Cerebellar nuclear complex (tissue), 1 donor: Measurements from ENCODE around the gene MS4A3.
"Not testable (repeated sequence)": the region's sequence is repeated elsewhere in the genome, so short reads cannot be mapped to it uniquely, and the experiment has no call there.

Source experiments
- DNase-seq, 2 experiments: peaks; one replicate each; lab custom pipeline; 2025; lab: John Stamatoyannopoulos, UW

Gene MS4A3

DNA sequence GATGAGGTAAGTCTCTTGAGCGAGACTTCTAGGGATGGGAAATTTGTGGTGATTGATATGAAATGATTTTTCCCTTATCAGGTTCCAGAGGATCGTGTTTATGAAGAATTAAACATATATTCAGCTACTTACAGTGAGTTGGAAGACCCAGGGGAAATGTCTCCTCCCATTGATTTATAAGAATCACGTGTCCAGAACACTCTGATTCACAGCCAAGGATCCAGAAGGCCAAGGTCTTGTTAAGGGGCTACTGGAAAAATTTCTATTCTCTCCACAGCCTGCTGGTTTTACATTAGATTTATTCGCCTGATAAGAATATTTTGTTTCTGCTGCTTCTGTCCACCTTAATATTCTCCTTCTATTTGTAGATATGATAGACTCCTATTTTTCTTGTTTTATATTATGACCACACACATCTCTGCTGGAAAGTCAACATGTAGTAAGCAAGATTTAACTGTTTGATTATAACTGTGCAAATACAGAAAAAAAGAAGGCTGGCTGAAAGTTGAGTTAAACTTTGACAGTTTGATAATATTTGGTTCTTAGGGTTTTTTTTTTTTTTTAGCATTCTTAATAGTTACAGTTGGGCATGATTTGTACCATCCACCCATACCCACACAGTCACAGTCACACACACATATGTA is 39.1 kb downstream of the MS4A3 start:
- no peak for DNase-seq

DNA sequence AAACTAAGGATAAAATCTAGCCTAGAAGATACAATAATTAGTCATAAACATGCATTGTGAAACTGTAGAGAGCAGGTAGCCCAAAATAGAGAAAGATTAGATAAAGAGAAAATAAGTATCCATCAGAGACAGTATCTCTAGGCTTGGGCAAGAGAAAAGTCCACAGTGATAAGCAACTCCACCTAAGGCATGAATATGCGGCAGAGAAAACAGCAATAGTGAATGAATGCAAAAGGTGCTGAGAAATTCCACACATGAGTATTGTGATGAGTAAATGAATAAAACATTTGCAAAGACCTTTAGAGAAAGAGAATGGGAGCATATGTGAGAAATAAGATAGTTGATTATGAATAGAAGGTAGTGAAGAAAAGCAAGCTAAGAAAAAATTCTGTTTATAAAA is 40.7 kb downstream of the MS4A3 start:
- DNase-seq, result no peak

- no peak for DNase-seq
Observed at GRCh38 chr11:60098508-60098907, 42.0 kb downstream of the MS4A3 start.

GRCh38 chr11:60100516-60100915 is 44.1 kb downstream of the MS4A3 start:
- DNase-seq, result no peak

GRCh38 chr11:60101368-60101767 is 44.9 kb downstream of the MS4A3 start:
- not testable (repeated sequence) for DNase-seq

DNA sequence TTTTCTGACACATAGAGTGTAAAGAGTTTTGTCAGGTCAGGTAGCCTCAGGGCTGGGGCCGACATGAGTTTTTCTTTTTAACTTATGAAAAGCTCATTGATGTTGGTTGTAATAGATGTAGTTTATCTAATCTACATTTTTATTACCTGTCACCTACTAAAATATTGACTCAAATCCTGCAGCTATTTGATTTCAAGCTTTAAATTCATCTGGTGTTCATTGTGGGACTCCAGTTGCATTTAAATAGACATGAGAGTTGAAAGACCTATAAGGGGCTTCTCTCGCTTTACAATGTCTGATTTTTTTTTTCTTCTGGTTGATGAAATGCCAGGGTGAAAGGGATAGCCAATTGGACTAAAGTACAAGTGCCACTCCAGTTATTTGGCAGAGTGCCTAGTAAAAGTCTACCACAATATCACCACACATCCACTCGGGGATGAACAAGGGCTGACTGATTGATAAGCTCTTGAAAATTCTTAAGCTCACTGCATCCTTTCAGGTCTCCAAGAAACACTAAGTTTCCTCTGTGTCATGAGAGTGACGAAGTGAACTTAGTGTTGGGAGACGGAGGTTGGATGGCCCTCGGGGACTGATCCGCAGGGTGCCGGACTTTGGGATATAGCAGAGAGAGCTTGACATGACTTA is 48.1 kb downstream of the MS4A3 start:
- DNase-seq, result not testable (repeated sequence)

DNA sequence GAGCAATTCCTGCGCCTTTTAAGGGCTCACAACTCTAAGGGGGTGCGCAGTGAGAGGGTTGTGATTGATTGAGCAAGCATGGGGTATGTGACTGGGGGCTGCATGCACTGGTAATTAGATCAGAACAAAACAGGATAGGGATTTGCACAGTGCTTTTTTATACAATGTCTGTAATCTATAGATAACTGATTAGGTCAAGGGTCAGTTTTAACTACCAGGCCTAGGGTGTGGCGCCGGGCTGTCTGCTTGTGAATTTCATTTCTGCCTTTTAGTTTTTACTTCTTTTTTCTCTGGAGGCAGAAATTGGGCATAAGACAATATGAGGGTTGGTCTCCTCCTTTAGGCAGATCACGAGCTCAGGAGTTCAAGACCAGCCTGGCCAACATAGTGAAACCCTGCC is 52.2 kb downstream of the MS4A3 start:
- not testable (repeated sequence) for DNase-seq

DNA sequence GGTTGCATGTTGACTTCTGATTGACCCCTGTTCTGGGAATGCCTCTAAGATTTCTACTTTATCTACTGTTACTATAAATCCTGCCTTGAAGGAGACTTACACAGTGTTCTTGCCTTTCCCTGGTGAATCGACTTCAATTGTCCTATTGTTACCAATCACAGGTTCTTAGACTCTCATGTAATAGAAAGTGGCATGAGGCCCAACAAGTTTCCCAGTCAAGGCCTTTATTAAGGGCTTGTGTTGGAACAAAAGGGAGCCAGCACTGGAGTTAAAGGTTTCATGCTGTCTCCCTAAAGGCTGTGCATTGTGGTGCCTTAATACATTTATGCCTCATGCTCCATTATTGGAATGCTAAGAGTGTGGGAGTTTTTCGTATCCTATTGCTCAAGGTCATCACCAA is 55.3 kb downstream of the MS4A3 start:
- DNase-seq, result no peak

DNA sequence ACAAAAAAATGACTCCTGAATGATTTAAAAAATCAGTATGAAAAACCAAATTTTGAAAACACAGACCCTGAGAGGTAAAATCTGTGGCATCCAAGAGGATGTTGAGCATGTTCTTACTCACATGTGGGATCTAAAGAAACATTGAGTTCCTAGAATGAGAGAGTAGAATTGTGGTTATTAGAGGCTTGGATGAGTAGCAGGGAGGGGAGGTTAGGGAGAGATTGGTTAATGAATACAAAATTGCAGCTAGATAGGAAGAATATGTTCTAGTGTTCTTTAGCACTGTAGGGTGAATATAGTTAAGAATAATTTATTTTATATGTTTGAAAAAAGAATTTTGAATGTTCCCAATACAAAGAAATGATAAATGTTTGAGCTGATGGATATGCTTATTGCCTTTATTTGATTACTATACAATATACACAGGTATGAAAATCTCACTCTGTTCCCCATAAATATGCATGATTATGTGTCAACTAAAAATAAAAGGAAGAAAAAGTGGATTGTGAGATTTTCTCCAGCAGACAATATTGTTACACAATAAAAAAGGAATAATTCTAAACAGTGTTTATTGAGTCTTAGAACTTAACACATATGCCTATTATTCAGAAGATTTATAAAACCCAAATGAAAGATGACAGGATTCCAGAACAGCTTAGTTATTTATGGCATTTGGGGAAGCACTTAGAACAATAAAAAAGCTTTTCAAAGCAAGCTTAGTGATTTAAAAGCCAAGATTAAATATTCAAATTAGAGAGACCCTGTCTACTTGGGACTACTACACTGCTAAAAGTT is 60.7 kb downstream of the MS4A3 start:
- DNase-seq, result no peak

- DNase-seq, result no peak
Observed at GRCh38 chr11:60118338-60118737, 61.9 kb downstream of the MS4A3 start.

DNA sequence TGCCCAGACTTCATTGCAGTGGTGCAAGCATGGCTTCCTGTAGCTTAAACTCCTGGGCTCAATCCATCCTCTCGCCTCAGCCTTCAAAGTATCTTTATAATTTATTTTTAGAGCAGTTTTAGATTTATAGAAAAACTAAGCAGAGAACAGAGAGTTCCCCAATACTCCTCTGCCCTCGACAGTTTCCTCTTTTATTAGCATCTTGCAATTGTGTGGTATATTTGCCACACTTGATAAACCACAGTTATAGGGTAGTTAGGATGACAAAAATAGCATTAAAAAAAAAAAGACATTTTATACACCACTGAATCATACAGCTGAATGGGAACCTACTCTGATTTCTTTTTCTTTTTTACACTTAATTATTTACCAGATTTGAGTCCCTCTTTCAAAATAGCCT is 63.2 kb downstream of the MS4A3 start:
- no peak for DNase-seq
